Activated T-helper 9 cell treated with anti-CD3 and anti-CD28 coated beads, Interleukin-2, amount 50 U/mL, for 16 hours (primary cell): ENCODE measurements around the gene CSTPP1.
A peak's percentile ranks its signal among the peaks of the same experiment; 100 is the strongest.
"Not testable (repeated sequence)": the region's sequence is repeated elsewhere in the genome, so short reads cannot be mapped to it uniquely, and the experiment has no call there.

Experiments
- DNase-seq: peaks from one replicate; pipeline ENCODE4 v3.0.0-alpha.2; 2020; ENCODE audit warnings: low read depth

Gene CSTPP1

DNA sequence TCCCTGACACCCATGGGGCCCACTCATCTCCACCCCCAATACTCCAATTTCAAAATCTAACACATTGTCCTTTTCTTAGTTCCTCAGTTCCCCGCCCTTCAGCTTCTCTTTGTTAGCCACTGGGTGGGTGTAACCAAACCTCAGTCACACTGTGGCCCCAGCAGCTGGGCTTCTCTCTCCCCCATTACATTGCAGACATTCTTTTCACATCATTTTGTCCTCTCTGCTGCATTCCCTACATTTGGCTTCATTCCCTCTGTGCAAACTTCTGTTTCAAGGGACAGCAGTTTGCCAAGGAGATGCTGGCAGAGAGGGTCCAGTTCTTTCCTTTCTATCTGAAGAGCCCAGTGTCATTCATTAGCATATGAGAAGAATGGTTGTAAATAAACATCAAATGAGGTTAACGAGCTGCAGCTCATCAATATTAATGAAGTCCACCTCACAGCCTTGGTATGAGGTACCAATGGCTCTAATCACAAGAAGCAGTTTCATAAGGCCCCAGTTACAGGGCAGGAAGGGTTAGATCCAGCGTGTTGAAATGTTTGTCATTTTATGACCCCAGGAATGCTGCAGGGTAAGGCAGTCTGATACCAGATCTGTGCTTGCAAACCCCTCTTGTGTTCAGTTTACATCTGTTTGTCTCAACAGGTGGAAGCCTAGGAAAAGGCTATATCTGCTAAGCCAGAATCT, 167.8 kb downstream of the CSTPP1 start:
- DNase-seq: no peak

DNA sequence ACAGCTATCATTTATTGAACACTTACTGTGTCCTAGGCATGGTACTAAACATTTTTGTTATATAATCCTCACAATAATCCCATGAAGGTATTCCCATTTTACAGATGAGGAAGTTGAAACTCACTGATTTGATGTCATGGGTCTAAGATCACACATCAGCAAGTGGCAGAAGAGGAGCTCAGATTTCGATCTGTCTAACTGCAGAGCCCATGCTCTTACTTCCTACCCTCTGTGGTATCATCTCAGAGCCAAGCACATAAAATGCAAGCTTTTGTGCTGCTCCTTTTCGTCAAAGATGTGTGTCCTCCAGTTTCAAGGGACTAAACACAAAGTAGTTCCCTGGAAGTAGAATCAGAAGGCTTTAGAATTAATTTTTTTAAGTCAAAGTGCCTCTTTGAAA, 169.0 kb downstream of the CSTPP1 start:
- no peak for DNase-seq

DNA sequence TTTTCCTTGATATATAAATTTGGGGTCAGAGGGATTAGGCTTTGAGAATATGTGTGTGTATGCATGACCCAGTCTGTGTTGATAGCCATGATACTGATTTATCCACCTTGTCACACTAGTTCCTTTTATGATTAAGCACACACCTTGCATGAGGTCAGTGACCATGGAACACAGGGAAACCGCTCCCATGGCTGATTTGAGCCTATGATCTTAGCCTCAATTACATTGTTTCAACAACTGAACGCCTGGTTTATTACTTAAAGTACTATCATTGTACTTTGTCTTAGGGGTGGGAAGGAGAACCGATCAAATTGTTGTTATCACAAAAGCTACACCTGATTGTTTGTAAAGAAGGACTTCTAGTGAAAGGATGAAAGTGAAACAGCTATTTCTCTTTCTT, 169.4 kb downstream of the CSTPP1 start:
- no peak for DNase-seq

DNA sequence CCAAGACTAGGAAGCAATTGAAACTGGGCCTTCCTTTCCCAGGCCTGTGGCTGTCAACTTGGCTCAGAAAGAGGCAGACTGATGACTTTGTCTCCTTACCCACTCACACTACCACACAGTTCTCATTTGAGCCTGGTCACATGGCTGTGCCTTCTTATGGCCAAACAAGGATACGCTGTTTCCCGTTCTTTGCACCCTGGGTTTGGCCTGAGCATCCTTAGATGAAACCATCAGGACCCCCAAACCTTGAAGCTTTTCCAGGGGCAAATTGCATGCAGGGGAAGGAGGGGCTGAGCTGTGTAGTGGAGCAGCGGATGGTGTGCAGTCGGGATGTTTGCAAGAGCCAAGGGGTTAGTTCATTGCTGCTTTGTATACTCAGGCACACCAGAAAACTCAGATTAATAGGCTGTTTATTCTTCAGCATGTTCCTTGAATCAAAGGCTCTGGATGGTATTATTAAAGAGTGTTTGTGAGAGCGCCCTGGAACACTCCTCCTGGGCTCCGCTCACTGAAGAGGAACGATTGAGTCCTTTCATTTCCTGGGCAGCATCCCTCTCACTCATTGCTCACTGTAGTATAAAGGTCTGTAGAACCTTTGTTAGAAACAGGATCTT, 170.3 kb downstream of the CSTPP1 start:
- no peak for DNase-seq

DNA sequence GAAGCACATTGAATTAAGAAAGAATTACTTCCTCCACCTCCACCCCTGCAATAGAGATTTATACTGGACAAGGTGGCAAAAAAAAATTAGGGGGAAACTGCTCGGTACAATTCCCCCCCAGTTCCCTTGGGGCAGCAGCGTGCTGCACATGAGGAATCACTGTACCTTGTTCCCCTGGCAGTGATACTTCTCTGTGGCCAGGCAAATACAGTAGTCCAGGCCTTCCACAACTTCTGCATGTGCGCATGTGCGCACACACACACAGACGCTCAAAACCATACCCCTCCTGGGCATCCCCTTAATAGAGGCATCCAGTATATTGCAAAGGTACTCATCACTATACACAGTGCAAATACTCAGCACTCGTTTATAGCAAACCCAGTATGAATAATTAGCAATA, 171.2 kb downstream of the CSTPP1 start:
- no peak for DNase-seq

DNA sequence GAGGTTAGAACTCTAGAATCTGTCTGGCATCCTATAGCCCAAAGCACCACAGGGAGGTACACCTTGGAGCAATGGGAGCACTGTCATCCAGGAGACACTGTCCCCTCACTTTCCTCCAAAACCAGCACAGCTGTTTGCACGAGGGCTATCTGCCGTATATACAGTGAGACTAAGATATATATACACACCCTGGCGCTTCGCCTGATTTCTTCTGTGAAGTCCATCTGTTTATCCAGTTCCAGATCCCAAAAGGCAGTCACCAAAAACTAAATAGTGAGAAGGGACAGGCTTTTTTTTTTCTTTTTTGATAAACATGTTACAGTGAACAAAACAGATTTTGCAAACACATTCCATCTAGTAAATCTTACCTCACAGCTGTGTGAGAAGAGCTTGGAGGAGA, 171.7 kb downstream of the CSTPP1 start:
- no peak for DNase-seq

DNA sequence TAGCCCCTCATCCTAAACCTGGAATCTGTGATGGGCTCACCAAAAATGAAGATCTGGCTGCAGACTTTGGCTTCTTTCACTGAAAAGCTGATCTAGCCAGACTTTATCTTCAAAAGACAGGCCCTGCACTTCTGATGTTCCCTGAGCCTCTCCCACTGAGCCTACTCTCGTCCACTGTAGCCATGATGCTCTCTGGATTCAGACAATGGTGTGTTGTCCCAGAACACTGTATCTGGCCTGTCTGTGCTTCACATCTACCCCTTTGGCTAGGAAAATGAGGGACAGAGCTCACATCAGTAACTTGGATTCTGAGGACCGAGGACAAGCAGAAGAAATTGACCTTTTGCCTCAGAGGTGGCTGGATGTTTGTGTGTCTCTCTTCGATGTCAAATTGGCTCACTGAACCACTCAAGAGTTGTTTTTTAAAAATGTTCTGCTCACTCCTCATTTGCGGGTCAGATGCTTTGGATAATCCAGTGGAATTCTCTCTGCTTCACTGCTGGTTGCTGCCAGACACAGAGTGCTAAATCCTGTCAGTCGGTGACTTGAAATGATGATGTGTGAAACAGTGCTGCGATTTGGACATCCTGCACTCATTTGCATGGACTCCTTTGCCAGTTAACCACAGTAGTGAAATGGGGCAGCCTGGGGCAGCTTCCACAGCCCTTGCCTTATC, 172.6 kb downstream of the CSTPP1 start:
- DNase-seq: no peak

DNA sequence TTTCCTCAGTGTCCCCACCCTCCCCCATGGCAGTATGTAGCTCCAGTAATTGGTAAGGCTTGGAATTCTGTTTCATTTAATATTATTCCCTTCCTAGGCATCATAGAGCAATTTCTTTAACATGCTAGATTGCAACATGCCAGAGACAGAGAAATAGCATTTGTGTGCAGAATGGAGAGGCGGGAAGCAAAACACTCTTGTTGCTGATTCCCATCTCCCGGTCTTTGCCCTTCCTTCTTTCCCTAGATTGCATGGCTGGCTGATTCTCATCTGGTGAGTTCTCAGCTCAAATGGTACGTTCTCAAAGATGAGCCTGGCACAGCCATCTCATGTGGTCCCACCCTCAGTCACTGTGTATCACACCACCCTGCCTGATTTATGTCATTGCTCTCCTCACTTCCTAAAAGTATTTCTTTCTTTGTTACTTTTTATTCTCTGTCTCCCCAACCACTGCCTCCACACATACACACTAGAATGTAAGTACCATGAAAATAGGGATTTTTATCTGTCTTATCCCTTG, 173.2 kb downstream of the CSTPP1 start:
- DNase-seq: no peak

DNA sequence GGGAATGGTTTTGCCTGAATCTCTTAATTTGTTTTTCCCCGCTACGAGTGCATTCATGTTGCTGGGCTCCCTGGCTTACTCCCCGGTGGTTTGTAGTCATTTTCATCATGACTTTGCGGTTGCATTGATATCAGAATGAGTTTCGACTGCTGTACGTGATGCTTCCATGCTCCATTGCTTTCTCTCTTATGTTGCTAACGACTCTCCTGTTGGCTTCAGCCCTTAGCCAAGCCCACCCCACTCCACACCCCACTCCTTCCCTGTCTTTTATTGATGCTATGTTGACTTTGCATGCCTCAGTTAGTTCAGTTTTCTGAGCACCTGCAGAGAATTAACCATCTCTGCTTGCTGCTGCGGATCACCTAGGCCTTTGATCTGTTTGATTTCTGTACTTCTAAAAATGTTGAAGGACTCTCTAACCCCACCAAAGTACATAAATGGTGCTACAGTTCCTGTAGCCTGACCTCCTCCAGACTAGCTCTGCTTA, 174.8 kb downstream of the CSTPP1 start:
- no peak for DNase-seq

DNA sequence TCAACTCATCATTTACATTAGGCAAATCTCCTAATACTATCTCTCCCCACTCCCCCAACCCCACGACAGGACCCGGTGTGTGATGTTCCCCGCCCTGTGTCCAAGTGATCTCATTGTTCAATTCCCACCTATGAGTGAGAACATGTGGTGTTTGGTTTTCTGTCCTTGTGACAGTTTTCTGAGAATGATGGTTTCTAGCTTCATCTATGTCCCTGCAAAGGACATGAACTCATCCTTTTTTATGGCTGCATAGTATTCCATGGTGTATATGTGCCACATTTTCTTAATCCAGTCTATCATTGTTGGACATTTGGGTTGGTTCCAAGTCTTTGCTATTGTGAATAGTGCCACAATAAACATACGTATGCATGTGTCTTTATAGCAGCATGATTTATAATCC, 176.4 kb downstream of the CSTPP1 start:
- DNase-seq: not testable (repeated sequence)

DNA sequence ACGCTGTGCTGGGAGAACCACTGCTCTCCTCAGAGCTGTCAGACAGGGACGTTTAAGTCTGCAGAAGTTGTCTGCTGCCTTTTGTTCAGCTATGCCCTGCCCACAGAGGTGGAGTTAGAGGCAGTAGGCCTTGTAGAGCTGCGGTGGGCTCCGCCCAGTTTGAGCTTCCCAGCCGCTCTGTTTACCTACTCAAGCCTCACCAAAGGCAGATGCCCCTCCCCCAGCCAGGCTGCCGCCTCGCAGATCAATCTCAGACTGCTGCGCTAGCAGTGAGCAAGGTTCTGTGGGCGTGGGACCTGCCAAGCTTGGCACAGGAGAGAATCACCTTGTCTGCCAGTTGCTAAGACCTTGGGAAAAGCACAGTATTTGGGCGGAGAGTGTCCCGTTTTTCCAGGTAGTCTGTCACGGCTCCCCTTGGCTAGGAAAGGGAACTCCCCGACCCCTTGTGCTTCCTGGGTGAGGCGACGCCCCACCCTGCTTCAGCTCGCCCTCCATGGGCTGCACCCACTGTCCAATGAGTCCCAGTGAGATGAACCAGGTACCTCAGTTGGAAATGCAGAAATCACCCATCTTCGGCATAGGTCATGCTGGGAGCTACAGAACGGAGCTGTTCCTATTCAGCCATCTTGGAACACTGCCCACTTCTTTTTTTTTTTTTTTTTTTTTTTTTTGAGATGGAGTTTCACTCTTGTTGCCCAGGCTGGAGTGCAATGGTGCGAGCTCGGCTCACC, 182.6 kb downstream of the CSTPP1 start:
- peak; percentile 10 for DNase-seq

DNA sequence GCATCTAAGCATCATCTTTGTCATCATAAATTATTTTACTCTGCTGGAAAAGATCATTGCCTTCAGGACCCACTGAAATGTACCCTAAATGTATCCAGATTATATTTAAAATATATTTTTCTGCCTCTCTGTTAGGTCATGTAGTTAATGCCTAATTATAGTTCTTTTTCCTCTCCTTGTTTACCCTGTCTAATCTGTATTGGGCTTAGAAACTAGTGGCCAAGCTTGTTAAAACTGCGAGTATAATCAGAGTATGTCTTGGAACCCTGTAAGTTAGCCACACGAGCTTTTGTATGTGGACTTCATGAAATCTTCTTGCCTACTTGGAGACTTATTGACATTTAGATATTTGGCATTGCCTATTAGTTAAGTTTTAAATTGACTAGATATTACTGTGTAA, 184.5 kb downstream of the CSTPP1 start:
- no peak for DNase-seq

DNA sequence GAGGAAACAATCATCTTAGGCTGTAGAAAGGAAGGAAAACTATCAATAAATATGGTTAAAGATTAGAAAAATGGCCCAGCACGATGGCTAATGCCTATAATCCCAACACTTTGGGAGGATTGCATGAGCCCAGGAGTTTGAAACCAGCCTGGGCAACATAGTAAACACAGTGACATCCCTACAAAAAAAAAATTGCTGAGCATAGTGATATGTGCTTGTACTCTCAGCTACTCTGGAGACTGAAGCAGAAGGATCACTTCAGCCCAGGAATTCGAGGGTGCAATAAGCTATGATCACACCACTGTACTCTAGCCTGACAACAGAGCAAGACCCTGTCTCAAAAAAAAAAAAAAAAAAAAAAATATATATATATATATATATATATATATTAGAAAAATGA, 185.2 kb downstream of the CSTPP1 start:
- DNase-seq: no peak

DNA sequence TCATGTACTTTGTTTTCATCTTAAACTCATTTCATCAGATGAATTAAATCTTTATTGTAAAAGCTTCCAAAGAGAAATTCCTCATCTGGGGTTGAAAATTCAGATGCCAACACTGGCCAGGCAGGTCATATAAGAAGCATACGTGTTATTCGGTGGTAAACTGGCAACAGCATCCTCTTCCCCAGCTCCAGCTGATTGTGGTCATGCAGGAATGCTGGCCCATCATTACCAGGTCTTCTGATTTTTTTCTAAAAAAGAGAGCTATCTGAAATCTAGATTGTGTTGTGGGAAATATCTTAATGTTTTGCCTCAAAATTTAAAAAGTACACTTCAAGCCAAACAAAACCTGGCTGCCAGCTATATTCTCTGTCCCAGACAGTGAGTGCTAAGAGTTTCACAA, 186.5 kb downstream of the CSTPP1 start:
- DNase-seq: no peak

DNA sequence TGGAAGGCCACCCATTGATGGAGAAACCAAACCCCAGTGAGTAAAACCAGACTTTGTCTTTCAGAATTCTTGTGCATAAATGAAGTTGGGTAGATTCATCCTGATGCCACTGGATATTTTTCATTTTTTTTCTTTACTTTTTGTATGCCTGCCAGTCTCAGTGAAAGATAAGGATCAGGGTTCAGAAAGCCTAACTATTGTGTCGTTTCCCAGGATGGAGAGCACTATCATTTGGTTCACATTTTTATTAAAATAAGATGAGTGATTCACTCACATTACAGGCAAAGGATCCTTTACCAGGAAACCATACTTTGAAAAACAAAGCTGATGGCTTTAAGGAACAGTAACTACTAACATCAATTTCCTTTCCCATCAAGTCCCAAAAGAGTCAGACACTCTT, 188.1 kb downstream of the CSTPP1 start:
- DNase-seq: no peak

DNA sequence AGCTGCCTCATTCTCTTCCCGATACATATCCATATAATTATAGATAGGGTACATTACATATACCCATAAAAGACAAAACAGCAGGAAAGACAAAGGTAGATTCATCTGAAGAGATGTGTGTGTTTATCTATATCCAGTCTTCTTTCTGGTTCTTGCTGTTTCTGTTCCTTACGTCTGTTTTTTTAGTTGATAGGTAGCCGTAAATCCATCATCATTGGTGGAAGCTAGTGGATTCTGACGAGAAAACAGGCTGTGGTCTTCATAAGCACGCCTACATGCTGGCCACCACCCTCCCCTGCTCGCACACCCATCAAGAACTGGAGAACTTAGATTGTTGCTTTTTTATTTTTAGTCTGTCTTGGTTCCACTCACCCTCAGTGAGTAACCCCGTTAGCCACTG, 188.5 kb downstream of the CSTPP1 start:
- DNase-seq: no peak

DNA sequence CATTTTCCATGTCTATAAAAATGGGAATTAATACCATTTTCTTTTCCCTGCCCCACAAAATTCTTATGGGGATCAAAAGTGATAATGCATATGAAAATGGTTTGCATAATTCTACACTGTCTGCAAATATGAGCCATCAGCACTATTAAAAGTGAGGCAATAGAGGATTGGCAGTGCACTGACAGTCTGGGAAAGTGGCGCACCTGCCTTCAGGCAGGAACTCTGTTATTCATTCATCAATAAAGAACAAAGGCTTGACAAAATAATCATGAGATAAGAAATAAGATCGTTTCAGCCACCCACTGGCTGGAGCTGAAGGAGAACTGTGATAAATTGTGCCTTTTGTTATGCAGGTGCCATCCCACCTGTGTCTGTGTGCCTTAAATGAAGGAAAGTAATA, 190.7 kb downstream of the CSTPP1 start:
- no peak for DNase-seq

DNA sequence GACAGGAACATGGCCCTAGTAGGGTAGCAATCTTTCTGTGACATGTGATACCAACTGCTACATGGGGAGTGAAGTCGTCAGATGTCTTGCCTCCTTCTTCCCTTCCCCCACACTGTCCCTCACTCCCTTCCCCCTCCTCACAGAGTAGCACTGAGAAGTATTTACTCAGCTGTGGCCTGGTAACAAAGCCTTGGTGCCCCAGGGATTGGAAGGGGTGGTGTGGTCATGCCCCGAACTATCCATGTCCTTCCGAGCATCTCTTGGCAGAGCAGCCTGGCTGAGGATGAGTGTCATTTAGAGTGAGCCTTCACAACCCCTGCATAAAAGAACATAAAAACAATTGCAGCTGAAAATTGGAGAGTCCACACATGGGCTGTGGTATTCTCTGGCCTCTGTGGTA, 194.0 kb downstream of the CSTPP1 start:
- DNase-seq: no peak

DNA sequence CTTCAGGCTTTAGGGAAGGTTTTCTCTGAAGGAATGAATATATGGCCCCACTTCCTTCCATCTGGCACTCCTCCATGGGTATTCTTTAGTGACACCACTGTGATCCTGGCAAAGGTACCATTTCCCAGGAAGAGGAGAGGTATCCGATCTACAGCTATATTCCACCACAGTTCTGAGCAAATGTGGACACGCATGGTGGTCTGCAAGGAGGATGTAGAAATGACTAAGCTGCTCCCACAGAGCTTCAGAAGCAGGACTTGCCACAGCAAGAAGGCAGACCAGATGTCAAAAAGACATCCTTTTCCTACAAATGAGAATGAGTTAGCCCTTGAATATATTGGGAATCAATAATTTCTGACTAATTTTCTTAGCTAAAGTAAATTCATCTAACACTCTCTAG, 194.6 kb downstream of the CSTPP1 start:
- DNase-seq: no peak

DNA sequence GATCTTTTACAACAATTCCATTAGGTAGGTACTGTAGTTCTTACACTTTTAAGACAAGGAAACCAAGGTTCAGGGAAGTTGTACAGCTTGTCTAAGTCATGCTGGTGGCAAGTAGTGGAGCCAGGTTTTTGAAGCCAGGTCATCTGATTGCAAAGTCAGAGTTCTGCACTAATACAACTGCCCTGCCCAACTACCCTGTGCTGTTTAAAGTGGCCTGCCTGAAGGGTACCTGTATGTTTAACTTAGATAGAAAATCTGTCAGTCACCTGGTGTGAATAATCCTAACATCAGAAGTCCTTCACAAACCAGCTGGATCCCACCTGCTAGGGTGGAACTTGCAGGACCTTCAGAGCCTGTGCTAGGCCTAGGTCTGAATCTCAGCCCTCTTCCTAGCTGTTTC, 195.9 kb downstream of the CSTPP1 start:
- DNase-seq: no peak

DNA sequence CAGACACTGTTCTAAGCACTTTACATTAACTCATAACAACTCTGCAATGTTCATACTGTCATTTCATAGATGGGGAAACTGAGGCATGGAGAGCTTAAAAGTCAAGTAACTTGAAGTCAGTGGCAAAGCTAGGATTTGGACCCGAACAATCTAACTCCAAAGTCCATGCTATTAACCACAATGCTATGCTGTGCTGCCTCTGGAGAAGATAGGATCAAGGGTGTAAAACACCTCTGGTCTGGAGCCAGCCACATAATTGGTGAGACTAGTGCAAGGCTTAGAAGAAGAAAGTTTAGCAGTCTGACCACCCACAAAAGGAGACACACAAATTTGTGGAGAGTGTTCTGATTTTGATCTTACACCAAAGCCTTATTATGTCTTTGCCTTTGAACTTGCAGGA, 196.4 kb downstream of the CSTPP1 start:
- DNase-seq: no peak

DNA sequence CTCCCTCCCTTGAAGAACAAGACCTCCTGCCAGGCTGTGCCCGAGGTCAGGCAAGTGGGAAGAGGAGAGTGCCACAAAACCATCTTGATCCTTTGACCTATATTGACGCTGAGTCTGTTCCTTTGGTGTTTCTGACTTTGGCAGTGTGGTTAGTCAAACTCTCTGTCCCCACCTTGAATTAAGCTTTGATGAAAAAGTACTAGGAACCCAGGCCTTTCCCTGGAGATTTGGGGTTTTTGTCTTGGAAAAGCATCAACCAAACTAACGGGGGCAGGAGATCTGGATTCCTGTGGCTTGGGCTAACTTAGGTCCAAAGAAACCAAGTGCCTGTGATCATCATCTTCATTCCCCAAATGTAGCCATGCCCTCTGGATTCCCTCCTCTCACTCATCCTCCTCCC, 199.8 kb downstream of the CSTPP1 start:
- DNase-seq: no peak

DNA sequence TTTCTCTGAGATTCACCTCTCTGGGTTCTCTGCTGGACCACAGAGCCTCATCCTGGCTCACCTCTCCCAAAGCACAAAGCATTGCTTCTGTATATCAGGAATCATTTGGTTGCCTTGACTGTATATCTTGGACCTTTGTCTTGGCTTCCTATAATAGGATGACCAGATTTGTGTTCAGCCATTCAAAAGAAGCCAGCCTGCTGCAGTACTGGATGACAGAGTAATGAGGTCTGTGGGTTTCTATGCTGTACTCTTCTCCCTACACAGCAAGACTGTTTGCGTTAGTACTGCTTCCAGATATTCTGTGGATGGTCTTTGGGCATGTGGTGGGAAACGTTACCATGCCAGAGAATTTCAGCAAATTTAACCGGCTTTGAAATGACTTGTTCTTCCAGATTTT, 200.4 kb downstream of the CSTPP1 start:
- DNase-seq: no peak
